DOHH2 (cell line): ENCODE measurements around the gene RAB32.

Source experiments
- CTCF ChIP-seq: fragments of 200-600 bp; sonication (generic); IDR thresholded peaks from one replicate; pipeline ENCODE4 v1.5.1; 2014; ENCODE audit warnings: antibody characterized with exemption, mild to moderate bottlenecking, low read depth, low read length; ENCODE audit not compliant: poor library complexity, severe bottlenecking
- EZH2phosphoT487 ChIP-seq: fragments of 200-600 bp; sonication (generic); IDR thresholded peaks from 2 replicates; pipeline ENCODE4 v1.6.1; 2017; ENCODE audit warnings: borderline replicate concordance, mild to moderate bottlenecking, antibody characterized with exemption, low read length, moderate library complexity, mixed read lengths

GRCh38 chr6:146544616-146545182 lies 1.1 kb downstream of the RAB32 start:
- TF ChIP-seq CTCF (no peak), EZH2phosphoT487 (no peak)
